MCF 10A (cell line): ENCODE measurements around the gene FOXA3. TPM values are rescaled to one million over a fixed set of nuclear protein-coding genes. Genes with fewer than 3 reads are reported as not detected.

ENCODE experiments used
- BruUV-seq: library from RNA; stranded (reverse); fragments of 400-500 nt; replicated peaks from 2 replicates; lab custom pipeline; 2021; lab: Mats Ljungman, UMichigan
- CTCF ChIA-PET: fragments of 300-600 bp; sonication (Branson Sonifier 250); formaldehyde crosslinking; extraction: SDS; loops from one replicate; lab custom pipeline; 2021; ENCODE audit warnings: antibody characterized with exemption, inconsistent platforms; lab: Yijun Ruan, JAX
- POLR2A ChIA-PET: fragments of 300-600, 350-650 bp; sonication (Branson Sonifier 250); formaldehyde crosslinking; extraction: SDS; loops from one replicate; lab custom pipeline; 2020; ENCODE audit warnings: antibody characterized with exemption, inconsistent platforms; lab: Yijun Ruan, JAX
- DNase-seq: peaks from one replicate; pipeline ENCODE4 v3.0.0-alpha.2; 2018; ENCODE audit not compliant: unreplicated experiment
- H3K27ac Mint-ChIP-seq: one replicate; pipeline ENCODE4 v1.8.0; 2022; ENCODE audit warnings: mild to moderate bottlenecking, low read depth, mixed read lengths; ENCODE audit not compliant: unreplicated experiment
- H3K27me3 Mint-ChIP-seq: one replicate; pipeline ENCODE4 v1.8.0; 2022; ENCODE audit warnings: mixed read lengths; ENCODE audit not compliant: insufficient read depth, unreplicated experiment
- H3K36me3 Mint-ChIP-seq: one replicate; pipeline ENCODE4 v1.8.0; 2022; ENCODE audit warnings: mild to moderate bottlenecking, moderate library complexity, mixed read lengths; ENCODE audit not compliant: insufficient read depth, unreplicated experiment
- H3K4me1 Mint-ChIP-seq: one replicate; pipeline ENCODE4 v1.8.0; 2022; ENCODE audit warnings: mixed read lengths; ENCODE audit not compliant: insufficient read depth, unreplicated experiment
- H3K4me3 Mint-ChIP-seq: one replicate; pipeline ENCODE4 v1.8.0; 2022; ENCODE audit warnings: mild to moderate bottlenecking, moderate library complexity, mixed read lengths; ENCODE audit not compliant: unreplicated experiment
- H3K9me3 Mint-ChIP-seq: one replicate; pipeline ENCODE4 v1.8.0; 2022; ENCODE audit warnings: mixed read lengths; ENCODE audit not compliant: unreplicated experiment
- CTCF ChIP-seq: fragments of 200-600 bp; IDR thresholded peaks from one replicate; pipeline ENCODE4 v1.8.0; 2022; ENCODE audit warnings: antibody characterized with exemption, mild to moderate bottlenecking; ENCODE audit not compliant: unreplicated experiment
- intact Hi-C: fragments of 100-400 bp; cut with micrococcal nuclease; formaldehyde crosslinking; loops from 2 replicates; pipeline ENCODE4 v1.14.1; 2022
- total RNA-seq: library from RNA; stranded (reverse); gene quantifications from 2 replicates; pipeline ENCODE4 v1.2.3, GENCODE V29; 2022

FOXA3 gene
- total RNA-seq, 1 experiment from 2014 or later = not detected

- ChIA-PET CTCF (interaction anchor here (1.8 kb wide), 1 partner anchor 11 kb away, joined by 7 read pairs; no protein-coding TSS in a partner anchor), POLR2A (no interaction called here)
- no peaks in the 10 kb centered on the region for H3K27me3 Mint-ChIP-seq
- peaks cover 88% of the 10 kb centered on the region for H3K36me3 Mint-ChIP-seq
- BruUV-seq = no TSS peak
- H3K4me3 Mint-ChIP-seq = no peak overlapping the region
- H3K9me3 Mint-ChIP-seq = no peaks in the 10 kb centered on the region
- no peak for TF ChIP-seq CTCF
- H3K27ac Mint-ChIP-seq = no peak overlapping the region
- peaks cover 15% of the 10 kb centered on the region for H3K4me1 Mint-ChIP-seq
- intact Hi-C loops = no loop called here
- no peak for DNase-seq
Measured at GRCh38 chr19:45828523-45828922, 35.6 kb upstream of the FOXA3 start.

GRCh38 chr19:45828945-45829344 is 35.2 kb upstream of the FOXA3 start:
- peaks cover 15% of the 10 kb centered on the region for H3K4me1 Mint-ChIP-seq
- DNase-seq = no peak
- intact Hi-C loops = no loop called here
- H3K27me3 Mint-ChIP-seq = no peaks in the 10 kb centered on the region
- BruUV-seq = no TSS peak
- POLR2A ChIA-PET = no interaction called here
- no peak for TF ChIP-seq CTCF
- H3K27ac Mint-ChIP-seq = no peak overlapping the region
- CTCF ChIA-PET = interaction anchor here (0.9 to 1.8 kb wide), 2 partner anchors 11 to 21 kb away, joined by 4 to 7 read pairs; no protein-coding TSS in a partner anchor
- no peaks in the 10 kb centered on the region for H3K9me3 Mint-ChIP-seq
- no peak overlapping the region for H3K4me3 Mint-ChIP-seq
- peaks cover 92% of the 10 kb centered on the region for H3K36me3 Mint-ChIP-seq

GRCh38 chr19:45834970-45835369 is 29.2 kb upstream of the FOXA3 start:
- Mint-ChIP-seq H3K27ac (peak overlapping the region; percentile 84), H3K4me3 (no peak overlapping the region), H3K27me3 (no peaks in the 10 kb centered on the region), H3K36me3 (peaks cover 97% of the 10 kb centered on the region), H3K4me1 (no peaks in the 10 kb centered on the region), H3K9me3 (no peaks in the 10 kb centered on the region)
- POLR2A ChIA-PET = interaction anchor here (1.2 kb wide), 1 partner anchor 42 kb away, joined by 3 read pairs; no protein-coding TSS in a partner anchor
- no peak for DNase-seq
- CTCF ChIA-PET = interaction anchor here (0.7 kb wide), 3 partner anchors 12 to 793 kb away, joined by 3 to 5 read pairs (median 3); no protein-coding TSS in a partner anchor
- intact Hi-C loops = no loop called here
- no peak for TF ChIP-seq CTCF
- BruUV-seq = no TSS peak

GRCh38 chr19:45842198-45842597 is 21.9 kb upstream of the FOXA3 start:
- Mint-ChIP-seq H3K4me3 (no peak overlapping the region), H3K27me3 (no peaks in the 10 kb centered on the region), H3K9me3 (no peaks in the 10 kb centered on the region), H3K27ac (no peak overlapping the region), H3K4me1 (no peaks in the 10 kb centered on the region), H3K36me3 (peaks cover 96% of the 10 kb centered on the region)
- ChIA-PET CTCF (interaction anchor here (0.6 to 1.1 kb wide), 3 partner anchors 10 to 700 kb away, joined by 3 read pairs; no protein-coding TSS in a partner anchor), POLR2A (interaction anchor here (1.3 to 1.4 kb wide), 2 partner anchors 18 to 21 kb away, joined by 3 to 4 read pairs; no protein-coding TSS in a partner anchor)
- no TSS peak for BruUV-seq
- DNase-seq = no peak
- TF ChIP-seq CTCF = no peak
- intact Hi-C loops = no loop called here
